Measurements from ENCODE around the gene CHKB. TPM values are rescaled to one million over a fixed set of nuclear protein-coding genes. Genes with fewer than 3 reads are reported as not detected.

CHKB gene
- polyA plus RNA-seq, 1 donor (not counting 4 experiments of a cell fraction or from before 2014, with no cell fraction given) = 49.0 TPM

DNA sequence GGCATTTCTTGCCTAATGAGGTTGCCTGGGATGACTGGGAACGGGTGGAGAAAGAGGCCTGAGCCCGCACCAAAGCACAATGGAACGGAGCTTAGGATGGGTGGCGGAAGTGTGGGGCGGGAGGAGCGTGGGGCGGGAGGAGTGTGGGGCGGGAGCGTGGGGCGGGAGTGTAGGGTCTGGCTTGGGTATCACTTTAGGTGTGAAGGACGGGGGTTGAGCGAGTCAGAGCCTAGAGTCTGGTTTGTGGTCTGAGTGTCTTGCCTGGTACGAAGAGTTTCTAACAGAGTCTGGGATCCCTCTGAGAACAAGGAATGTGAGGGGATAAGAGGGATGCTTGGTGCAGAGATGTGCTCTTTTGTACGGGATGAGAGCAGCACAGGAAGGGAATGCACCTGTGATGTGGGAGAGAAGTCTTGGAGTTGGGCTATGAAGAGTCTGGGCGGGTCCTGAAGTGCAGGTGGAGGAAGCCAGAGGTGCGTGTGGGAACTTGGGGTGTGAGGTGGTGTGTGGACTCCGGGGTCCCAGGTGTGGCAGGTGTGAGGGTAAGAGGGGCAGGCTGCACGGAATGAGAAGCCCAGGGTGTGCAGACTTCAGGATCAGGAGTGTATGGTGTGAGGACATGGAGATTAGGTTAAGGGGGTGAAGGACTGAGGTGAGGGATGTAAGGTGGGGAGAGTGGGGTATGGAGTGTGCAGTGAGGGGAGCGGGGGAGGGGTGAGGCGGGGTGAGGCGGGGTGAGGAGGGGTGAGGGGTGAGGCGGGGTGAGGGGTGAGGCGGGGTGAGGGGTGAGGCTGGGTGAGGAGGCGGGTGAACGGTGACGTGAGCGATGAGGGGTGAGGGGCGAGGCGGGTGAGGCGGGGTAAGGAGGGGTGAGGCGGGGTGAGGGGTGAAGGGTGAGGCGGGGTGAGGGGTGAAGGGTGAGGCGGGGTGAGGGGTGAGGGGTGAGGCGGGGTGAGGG lies 21.0 kb downstream of the CHKB start:
- TF ChIP-seq EZH2 (IDR thresholded peaks at IDR 0.05; ENCODE audit: low read length) = no peak
- TF ChIP-seq, protein P1, sequence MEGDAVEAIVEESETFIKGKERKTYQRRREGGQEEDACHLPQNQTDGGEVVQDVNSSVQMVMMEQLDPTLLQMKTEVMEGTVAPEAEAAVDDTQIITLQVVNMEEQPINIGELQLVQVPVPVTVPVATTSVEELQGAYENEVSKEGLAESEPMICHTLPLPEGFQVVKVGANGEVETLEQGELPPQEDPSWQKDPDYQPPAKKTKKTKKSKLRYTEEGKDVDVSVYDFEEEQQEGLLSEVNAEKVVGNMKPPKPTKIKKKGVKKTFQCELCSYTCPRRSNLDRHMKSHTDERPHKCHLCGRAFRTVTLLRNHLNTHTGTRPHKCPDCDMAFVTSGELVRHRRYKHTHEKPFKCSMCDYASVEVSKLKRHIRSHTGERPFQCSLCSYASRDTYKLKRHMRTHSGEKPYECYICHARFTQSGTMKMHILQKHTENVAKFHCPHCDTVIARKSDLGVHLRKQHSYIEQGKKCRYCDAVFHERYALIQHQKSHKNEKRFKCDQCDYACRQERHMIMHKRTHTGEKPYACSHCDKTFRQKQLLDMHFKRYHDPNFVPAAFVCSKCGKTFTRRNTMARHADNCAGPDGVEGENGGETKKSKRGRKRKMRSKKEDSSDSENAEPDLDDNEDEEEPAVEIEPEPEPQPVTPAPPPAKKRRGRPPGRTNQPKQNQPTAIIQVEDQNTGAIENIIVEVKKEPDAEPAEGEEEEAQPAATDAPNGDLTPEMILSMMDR (optimal IDR thresholded peaks at IDR 0.05 in 1 of 3, IDR thresholded peaks at IDR 0.05 in 1 of 3, conservative IDR thresholded peaks at IDR 0.05 in 1 of 3; ENCODE audit: extremely low read depth in 1 of 3, insufficient read depth in 2 of 3, low read length in 3 of 3) = no peak
- dilution Hi-C loops (cut with MboI; ENCODE audit: extremely low pct_ligation_motif_present, low sequenced_read_pairs) = no loop called here
- no peak for DNase-seq (ENCODE audit: low read depth, low spot score)

DNA sequence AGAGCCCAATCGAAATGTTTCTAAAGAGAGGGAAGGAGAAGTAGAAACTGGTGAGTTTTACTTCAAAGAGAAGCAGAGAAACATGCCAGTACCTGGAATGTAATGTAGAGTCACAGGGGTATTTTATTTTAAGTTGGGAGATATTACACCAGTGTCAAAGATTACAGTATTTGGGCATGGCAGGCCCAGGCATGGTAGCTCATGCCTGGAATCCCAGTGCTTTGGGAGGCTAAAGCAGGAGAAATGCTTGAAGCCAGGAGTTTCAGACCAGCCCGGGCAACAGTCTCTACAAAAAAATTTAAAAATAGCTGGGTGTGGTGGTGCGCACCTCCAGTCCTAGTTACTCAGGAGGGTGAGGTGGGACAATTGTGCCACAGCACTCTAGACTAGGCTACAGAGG lies 22.6 kb downstream of the CHKB start:
- Histone ChIP-seq H3K27ac (ENCODE audit: control insufficient read depth, insufficient read depth, low read length) (peak overlapping the region; percentile 8), H3K9me1 (ENCODE audit: control insufficient read depth, extremely low read depth, insufficient read depth, low read length) (no peaks in the 10 kb centered on the region), H4K20me1 (ENCODE audit: control insufficient read depth, extremely low read depth, insufficient read depth, low read length) (no peaks in the 10 kb centered on the region), H3K4me2 (ENCODE audit: control insufficient read depth, extremely low read depth, insufficient read depth, low read depth, low read length) (peak overlapping the region; percentile 22), H2AFZ (ENCODE audit: control insufficient read depth, low read length) (peak overlapping the region; percentile 53), H3K36me3 (ENCODE audit: control insufficient read depth in 2 of 2, extremely low read depth in 1 of 2, insufficient read depth in 2 of 2, low read length in 2 of 2) (no peaks in the 10 kb centered on the region), H3K9ac (ENCODE audit: control insufficient read depth, extremely low read depth, insufficient read depth, low read length) (no peak overlapping the region), H3K4me1 (ENCODE audit: control insufficient read depth, extremely low read depth, insufficient read depth, low read length) (peaks cover 16% of the 10 kb centered on the region), H3K79me2 (ENCODE audit: control insufficient read depth, insufficient read depth, low read length) (no peaks in the 10 kb centered on the region), H3K4me3 (ENCODE audit: control insufficient read depth in 2 of 3, extremely low read depth in 1 of 3, insufficient read depth in 2 of 3, low read depth in 1 of 3, low read length in 3 of 3) (no peak overlapping the region), H3K27me3 (ENCODE audit: control insufficient read depth, extremely low read depth, insufficient read depth, low read length) (no peaks in the 10 kb centered on the region), H3K9me3 (ENCODE audit: control insufficient read depth, low read depth, low read length) (no peaks in the 10 kb centered on the region)
- no peak for TF ChIP-seq EZH2 (IDR thresholded peaks at IDR 0.05; ENCODE audit: low read length)
- TF ChIP-seq, protein P1 (optimal IDR thresholded peaks at IDR 0.05 in 1 of 3, IDR thresholded peaks at IDR 0.05 in 1 of 3, conservative IDR thresholded peaks at IDR 0.05 in 1 of 3; ENCODE audit: extremely low read depth in 1 of 3, insufficient read depth in 2 of 3, low read length in 3 of 3) = no peak
- FAIRE-seq (no peak), DNase-seq (ENCODE audit: low read depth, low spot score) (no peak)
- dilution Hi-C loops (cut with MboI; ENCODE audit: extremely low pct_ligation_motif_present, low sequenced_read_pairs) = no loop called here

More for the DNA sequence above, 21.0 kb downstream of the CHKB start:
- H3K9me3 ChIP-seq (ENCODE audit: control insufficient read depth, low read depth, low read length) = no peaks in the 10 kb centered on the region
- H3K4me2 ChIP-seq (ENCODE audit: control insufficient read depth, extremely low read depth, insufficient read depth, low read depth, low read length) = no peak overlapping the region
- FAIRE-seq = peak; percentile 29
- no peak overlapping the region for H3K4me3 ChIP-seq (ENCODE audit: control insufficient read depth in 2 of 3, extremely low read depth in 1 of 3, insufficient read depth in 2 of 3, low read depth in 1 of 3, low read length in 3 of 3)
- no peak overlapping the region for H3K9ac ChIP-seq (ENCODE audit: control insufficient read depth, extremely low read depth, insufficient read depth, low read length)
- H3K9me1 ChIP-seq (ENCODE audit: control insufficient read depth, extremely low read depth, insufficient read depth, low read length) = no peaks in the 10 kb centered on the region
- H3K27me3 ChIP-seq (ENCODE audit: control insufficient read depth, extremely low read depth, insufficient read depth, low read length) = no peaks in the 10 kb centered on the region
- H2AFZ ChIP-seq (ENCODE audit: control insufficient read depth, low read length) = no peak overlapping the region
- no peaks in the 10 kb centered on the region for H3K79me2 ChIP-seq (ENCODE audit: control insufficient read depth, insufficient read depth, low read length)
- peaks cover 16% of the 10 kb centered on the region for H3K4me1 ChIP-seq (ENCODE audit: control insufficient read depth, extremely low read depth, insufficient read depth, low read length)
- H4K20me1 ChIP-seq (ENCODE audit: control insufficient read depth, extremely low read depth, insufficient read depth, low read length) = no peaks in the 10 kb centered on the region
- no peaks in the 10 kb centered on the region for H3K36me3 ChIP-seq (ENCODE audit: control insufficient read depth in 2 of 2, extremely low read depth in 1 of 2, insufficient read depth in 2 of 2, low read length in 2 of 2)
- H3K27ac ChIP-seq (ENCODE audit: control insufficient read depth, insufficient read depth, low read length) = no peak overlapping the region
